ENCODE data around the gene FGFR2. TPM values are rescaled to one million over a fixed set of nuclear protein-coding genes. Genes with fewer than 3 reads are reported as not detected.

Gene FGFR2
- total RNA-seq, 1 donor, result 13.8 TPM

DNA sequence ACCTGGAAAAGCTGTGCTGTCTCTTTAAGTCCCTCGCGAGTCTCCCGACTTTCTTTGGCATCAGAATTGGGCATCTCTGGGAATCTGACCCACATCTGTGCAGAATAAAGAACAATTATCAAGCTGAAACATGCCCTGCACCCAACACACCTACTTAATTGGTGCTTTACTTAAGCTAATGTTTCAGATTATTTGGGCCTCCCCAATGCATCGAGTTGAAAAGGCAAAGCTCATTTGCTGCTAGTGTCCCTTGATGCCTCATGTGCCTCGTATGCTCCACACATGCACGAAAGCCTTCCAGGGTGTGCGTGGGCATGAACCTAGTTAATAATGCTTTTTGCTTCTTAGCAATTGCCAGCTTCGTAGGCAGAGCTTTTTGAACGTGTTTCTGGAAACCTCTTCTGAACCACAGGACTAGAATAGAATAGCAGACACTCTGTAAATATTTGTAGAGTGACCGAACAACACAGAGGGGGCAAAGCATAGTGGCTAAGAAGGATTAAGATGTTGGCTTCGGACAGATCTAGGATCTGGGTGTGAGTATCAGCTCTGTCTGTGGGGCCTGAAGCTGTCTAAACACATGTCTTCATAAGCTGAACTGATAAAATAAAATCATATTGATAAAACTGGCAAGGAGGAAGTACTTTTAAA is 26.7 kb upstream of the FGFR2 start:
- Histone ChIP-seq H3K4me3 (ENCODE audit: insufficient read depth, low read length) (no peak overlapping the region), H2AFZ (ENCODE audit: low read length) (no peak overlapping the region), H3K4me2 (ENCODE audit: insufficient read depth, low read length) (no peak overlapping the region), H3K27ac (ENCODE audit: low read depth, low read length) (no peak overlapping the region), H3K79me2 (ENCODE audit: insufficient read depth, low read length) (no peaks in the 10 kb centered on the region), H3K9me3 (ENCODE audit: low read depth, low read length) (no peaks in the 10 kb centered on the region), H3K4me1 (ENCODE audit: insufficient read depth, low read length) (no peaks in the 10 kb centered on the region), H3K27me3 (ENCODE audit: insufficient read depth, low read length) (peaks cover 2% of the 10 kb centered on the region), H3K36me3 (ENCODE audit: insufficient read depth, low read length) (no peaks in the 10 kb centered on the region), H4K20me1 (ENCODE audit: insufficient read depth, low read length) (no peaks in the 10 kb centered on the region)
- DNase-seq (ENCODE audit: insufficient read length, low spot score, missing footprints), result no peak
- TF ChIP-seq, protein P1, sequence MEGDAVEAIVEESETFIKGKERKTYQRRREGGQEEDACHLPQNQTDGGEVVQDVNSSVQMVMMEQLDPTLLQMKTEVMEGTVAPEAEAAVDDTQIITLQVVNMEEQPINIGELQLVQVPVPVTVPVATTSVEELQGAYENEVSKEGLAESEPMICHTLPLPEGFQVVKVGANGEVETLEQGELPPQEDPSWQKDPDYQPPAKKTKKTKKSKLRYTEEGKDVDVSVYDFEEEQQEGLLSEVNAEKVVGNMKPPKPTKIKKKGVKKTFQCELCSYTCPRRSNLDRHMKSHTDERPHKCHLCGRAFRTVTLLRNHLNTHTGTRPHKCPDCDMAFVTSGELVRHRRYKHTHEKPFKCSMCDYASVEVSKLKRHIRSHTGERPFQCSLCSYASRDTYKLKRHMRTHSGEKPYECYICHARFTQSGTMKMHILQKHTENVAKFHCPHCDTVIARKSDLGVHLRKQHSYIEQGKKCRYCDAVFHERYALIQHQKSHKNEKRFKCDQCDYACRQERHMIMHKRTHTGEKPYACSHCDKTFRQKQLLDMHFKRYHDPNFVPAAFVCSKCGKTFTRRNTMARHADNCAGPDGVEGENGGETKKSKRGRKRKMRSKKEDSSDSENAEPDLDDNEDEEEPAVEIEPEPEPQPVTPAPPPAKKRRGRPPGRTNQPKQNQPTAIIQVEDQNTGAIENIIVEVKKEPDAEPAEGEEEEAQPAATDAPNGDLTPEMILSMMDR (IDR thresholded peaks at IDR 0.05; ENCODE audit: extremely low read depth, low read depth, low read length), result no peak

DNA sequence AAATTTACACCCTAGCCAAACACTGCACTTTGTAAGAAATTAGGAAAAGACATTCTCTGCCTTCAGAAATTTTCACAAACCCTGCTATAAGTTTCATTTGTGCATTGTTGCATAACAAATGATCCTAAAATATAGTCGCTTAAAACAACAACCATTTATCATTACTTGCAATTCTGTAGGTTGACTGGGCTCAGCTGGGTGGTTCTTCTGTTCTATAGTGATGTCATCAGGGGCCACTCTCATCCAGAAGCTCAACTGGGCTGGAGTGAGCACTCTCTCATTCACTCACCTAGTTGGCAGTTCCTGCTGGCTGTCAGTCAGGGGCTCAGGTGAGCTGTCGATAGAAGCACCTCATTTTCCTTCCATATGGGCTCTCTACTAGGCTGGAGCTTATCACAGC is 20.7 kb upstream of the FGFR2 start:
- Histone ChIP-seq H2AFZ (ENCODE audit: low read length) (no peak overlapping the region), H3K79me2 (ENCODE audit: insufficient read depth, low read length) (no peaks in the 10 kb centered on the region), H3K4me3 (ENCODE audit: insufficient read depth, low read length) (no peak overlapping the region), H3K36me3 (ENCODE audit: insufficient read depth, low read length) (no peaks in the 10 kb centered on the region), H3K4me1 (ENCODE audit: insufficient read depth, low read length) (no peaks in the 10 kb centered on the region), H3K27me3 (ENCODE audit: insufficient read depth, low read length) (no peaks in the 10 kb centered on the region), H3K4me2 (ENCODE audit: insufficient read depth, low read length) (no peak overlapping the region), H3K9me3 (ENCODE audit: low read depth, low read length) (no peaks in the 10 kb centered on the region), H4K20me1 (ENCODE audit: insufficient read depth, low read length) (no peaks in the 10 kb centered on the region), H3K27ac (ENCODE audit: low read depth, low read length) (no peak overlapping the region)
- no peak for DNase-seq (ENCODE audit: insufficient read length, low spot score, missing footprints)
- TF ChIP-seq, protein P1 (IDR thresholded peaks at IDR 0.05; ENCODE audit: extremely low read depth, low read depth, low read length), result no peak

DNA sequence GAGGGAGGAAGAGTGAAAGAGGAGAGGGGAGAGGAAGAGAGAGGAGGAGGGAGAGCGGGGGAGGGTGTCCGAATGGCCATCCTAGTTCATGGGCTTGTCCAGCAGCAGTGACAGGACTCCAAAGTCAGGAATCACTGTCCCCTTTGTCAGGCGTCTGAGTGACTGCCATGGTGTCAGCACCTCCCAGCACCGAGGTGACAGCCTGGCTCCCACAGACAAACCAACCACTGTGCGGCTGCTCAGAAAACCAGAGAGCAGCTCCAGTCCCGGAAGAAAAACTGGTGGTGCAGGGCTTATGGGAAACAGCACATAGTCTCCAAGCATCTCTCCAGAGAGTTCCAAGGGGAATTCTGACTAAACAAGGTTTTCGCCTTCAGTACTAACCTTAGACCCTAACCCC is 18.9 kb upstream of the FGFR2 start:
- Histone ChIP-seq H3K9me3 (ENCODE audit: low read depth, low read length) (no peaks in the 10 kb centered on the region), H4K20me1 (ENCODE audit: insufficient read depth, low read length) (no peaks in the 10 kb centered on the region), H3K4me2 (ENCODE audit: insufficient read depth, low read length) (no peak overlapping the region), H3K79me2 (ENCODE audit: insufficient read depth, low read length) (no peaks in the 10 kb centered on the region), H3K4me3 (ENCODE audit: insufficient read depth, low read length) (no peak overlapping the region), H3K27ac (ENCODE audit: low read depth, low read length) (no peak overlapping the region), H3K36me3 (ENCODE audit: insufficient read depth, low read length) (no peaks in the 10 kb centered on the region), H3K27me3 (ENCODE audit: insufficient read depth, low read length) (no peaks in the 10 kb centered on the region), H3K4me1 (ENCODE audit: insufficient read depth, low read length) (no peaks in the 10 kb centered on the region), H2AFZ (ENCODE audit: low read length) (no peak overlapping the region)
- DNase-seq (ENCODE audit: insufficient read length, low spot score, missing footprints), result no peak
- TF ChIP-seq, protein P1 (IDR thresholded peaks at IDR 0.05; ENCODE audit: extremely low read depth, low read depth, low read length), result no peak

DNA sequence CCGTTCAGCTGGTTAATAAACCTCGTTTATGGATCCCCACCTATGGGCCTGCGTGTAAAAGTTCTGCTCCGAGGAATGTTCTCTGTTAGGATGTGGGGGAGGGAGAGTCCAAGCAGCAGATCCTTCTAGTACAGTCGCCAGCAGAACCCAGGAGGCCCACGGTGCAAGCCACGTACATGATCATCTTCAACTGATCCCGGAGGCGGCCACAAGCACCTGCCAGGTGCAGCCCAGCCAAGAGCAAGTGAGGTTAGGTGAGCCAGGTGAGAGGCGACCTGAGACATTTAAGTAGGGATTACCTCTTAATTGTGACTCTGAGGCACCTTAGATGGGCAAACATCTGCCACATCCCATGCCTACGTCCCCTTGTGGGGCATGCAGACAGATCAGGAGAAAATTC is 18.0 kb upstream of the FGFR2 start:
- Histone ChIP-seq H3K36me3 (ENCODE audit: insufficient read depth, low read length) (no peaks in the 10 kb centered on the region), H2AFZ (ENCODE audit: low read length) (no peak overlapping the region), H3K4me1 (ENCODE audit: insufficient read depth, low read length) (no peaks in the 10 kb centered on the region), H3K79me2 (ENCODE audit: insufficient read depth, low read length) (no peaks in the 10 kb centered on the region), H3K4me2 (ENCODE audit: insufficient read depth, low read length) (no peak overlapping the region), H4K20me1 (ENCODE audit: insufficient read depth, low read length) (no peaks in the 10 kb centered on the region), H3K9me3 (ENCODE audit: low read depth, low read length) (no peaks in the 10 kb centered on the region), H3K27me3 (ENCODE audit: insufficient read depth, low read length) (no peaks in the 10 kb centered on the region), H3K4me3 (ENCODE audit: insufficient read depth, low read length) (no peak overlapping the region), H3K27ac (ENCODE audit: low read depth, low read length) (no peak overlapping the region)
- DNase-seq (ENCODE audit: insufficient read length, low spot score, missing footprints), result no peak
- TF ChIP-seq, protein P1 (IDR thresholded peaks at IDR 0.05; ENCODE audit: extremely low read depth, low read depth, low read length), result no peak
